Psoas muscle (tissue), 8 donors: ENCODE data around the gene ENPEP. TPM values are rescaled to one million over a fixed set of nuclear protein-coding genes. Genes with fewer than 3 reads are reported as not detected.

Experiments used
- ATAC-seq, 4 donors: fragments of 200-7000 bp; cut with Tn5 transposase; one replicate each; pipeline ENCODE4 v1.9.1; 2020; ENCODE audit warnings: moderate library complexity in 3 of 4, mild to moderate bottlenecking in 2 of 4
- DNase-seq, 2 donors: peaks; one replicate each; pipeline ENCODE4 v3.0.0-alpha.2; 2020
- H3K27ac ChIP-seq: fragments of 200-600 bp; one replicate; pipeline ENCODE4 v1.8.0; 2022
- H3K27me3 ChIP-seq, 3 donors: fragments of 200-600 bp in 1 of 3; one replicate each; pipeline versions ENCODE4 v1.6.1 to v1.8.0; 2013 to 2022; ENCODE audit warnings: low read length in 2 of 3, mild to moderate bottlenecking in 2 of 3, moderate library complexity in 1 of 3; ENCODE audit not compliant: insufficient read depth in 3 of 3
- H3K36me3 ChIP-seq, 2 donors: fragments of 200-600 bp in 1 of 2; one replicate each; pipeline versions ENCODE4 v1.6.1 to v1.8.0; 2013 to 2022; ENCODE audit warnings: low read depth in 1 of 2, mild to moderate bottlenecking in 1 of 2, moderate library complexity in 1 of 2; ENCODE audit not compliant: insufficient read depth in 1 of 2
- H3K4me1 ChIP-seq: fragments of 200-600 bp; one replicate; pipeline ENCODE4 v1.8.0; 2022
- H3K4me3 ChIP-seq: fragments of 200-600 bp; one replicate; pipeline ENCODE4 v1.8.0; 2022; ENCODE audit warnings: mild to moderate bottlenecking
- H3K9me3 ChIP-seq: fragments of 200-600 bp; one replicate; pipeline ENCODE4 v1.8.0; 2022
- CTCF ChIP-seq: fragments of 200-600 bp; IDR thresholded peaks from one replicate; pipeline ENCODE4 v1.8.0; 2022; ENCODE audit warnings: antibody characterized with exemption
- WGBS, 3 donors: extraction: QIAGEN DNeasy Blood & Tissue Kit; methylation state at CpG; one replicate each; pipeline versions ENCODE4 v1.1.6 to v1.1.7; 2013; 5-methylcytosine and 5-hydroxymethylcytosine counted together
- intact Hi-C, 2 donors: fragments of 100-400 bp; cut with DNase I; formaldehyde crosslinking; loops; one replicate each; pipeline versions ENCODE4 v1.11.0 to v1.14.2; 2022
- polyA plus RNA-seq, 3 donors: library from polyadenylated mRNA; stranded (reverse); fragments of 200-250 nt; gene quantifications; one replicate each; pipeline ENCODE4 v1.2.3, GENCODE V29; 2013
- total RNA-seq, 4 donors: library from RNA; stranded (reverse); fragmentation: NEBNext Ultra II Directional in 2 of 4; extraction: Animal tissue kit (Norgen Biotek cat#: 25700) in 2 of 4; gene quantifications; one replicate each; pipeline versions ENCODE4 v1.2.1 to v1.2.4, GENCODE V29; 2021 to 2023
- donor health status: healthy with polysubstance abuse.
- donor health status: DM: no; HTN: no; CAD: no; lungs with moderate emphysema.
- donor health status: Bipolar disorder and iron deficiency.
- donor health status: healthy.
- donor health status: DM: yes; HTN: yes; CAD: no.
- donor health status: DM: no; HTN: no; CAD: no.
- donor health status: DM: no; HTN: no; CAD: no.
- donor health status: DM: yes; HTN: yes; CAD: no.

The ENPEP gene
- total and polyA plus RNA-seq, 7 donors, result 0.75 to 4.3 (median 1.4) TPM

DNA sequence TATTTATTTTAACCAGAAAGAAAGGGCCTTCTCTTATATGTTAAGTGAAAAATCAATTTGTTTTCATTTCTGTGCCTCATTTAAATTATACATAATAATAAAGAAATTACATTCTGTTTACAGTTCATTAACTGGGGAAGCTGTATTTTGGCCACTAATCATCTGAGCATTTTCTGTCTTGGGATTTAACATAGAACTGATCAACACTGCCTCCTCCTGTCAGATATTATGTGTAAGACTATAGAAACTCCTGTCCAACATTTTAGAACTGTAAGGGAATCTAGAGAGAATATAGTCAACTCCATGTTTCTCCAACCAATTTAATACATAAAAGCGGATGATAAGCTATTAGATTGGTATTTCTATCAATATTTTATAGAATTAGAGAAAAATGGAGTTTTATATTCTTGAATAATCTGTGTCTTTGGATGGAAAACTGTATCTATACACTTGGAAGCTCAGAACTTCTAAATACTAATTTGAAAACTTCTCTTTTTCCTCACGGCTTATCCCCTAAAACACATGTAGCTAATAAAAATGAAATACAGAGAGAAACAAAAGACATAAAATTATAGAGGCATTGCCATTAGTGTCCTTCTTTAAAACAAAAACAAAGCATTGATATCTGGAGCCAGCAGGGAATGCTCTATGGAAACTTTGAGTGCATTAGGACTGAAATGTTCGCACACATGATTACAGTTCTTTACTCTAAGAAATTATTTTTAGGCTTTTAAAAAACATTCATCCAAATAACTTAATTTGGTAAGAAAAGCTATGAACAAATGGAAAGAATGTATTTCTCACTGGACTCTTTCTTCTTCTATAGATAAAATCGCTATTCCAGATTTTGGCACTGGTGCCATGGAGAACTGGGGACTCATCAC is 33.1 kb downstream of the ENPEP start:
- Histone ChIP-seq H3K27me3 (no peaks in the 10 kb centered on the region), H3K4me1 (no peaks in the 10 kb centered on the region), H3K4me3 (no peak overlapping the region), H3K36me3 (no peaks in the 10 kb centered on the region), H3K27ac (no peak overlapping the region), H3K9me3 (no peaks in the 10 kb centered on the region)
- 85 to 88% (median 86%) methylated on average over 4 of the region's 4 CpGs for WGBS, 3 donors
- intact Hi-C loops, result loop anchor here (5.0 kb wide), 3 partner anchors 62 to 192 kb away; no protein-coding TSS in a partner anchor
- ATAC-seq, result peak in 2 of 4 donors; percentile 60 to 67
- peak; percentile 34 for TF ChIP-seq CTCF
- no peak for DNase-seq

DNA sequence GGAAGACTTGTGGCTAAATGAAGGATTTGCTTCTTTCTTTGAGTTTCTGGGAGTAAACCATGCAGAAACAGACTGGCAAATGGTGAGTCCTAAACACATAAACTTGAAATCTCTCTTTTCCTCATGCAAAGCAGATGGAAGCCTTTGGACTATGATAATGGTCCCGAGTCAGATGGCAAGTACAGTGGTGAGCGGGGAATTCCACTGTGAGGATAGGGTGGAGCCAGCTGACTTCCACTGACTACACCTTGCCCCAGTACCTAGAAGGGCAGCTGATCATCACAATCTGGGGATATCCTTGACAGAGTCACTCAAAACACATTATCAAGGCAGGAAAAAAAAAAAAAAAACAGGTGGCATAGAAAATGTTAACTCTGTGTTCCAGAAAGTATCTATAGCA is 34.3 kb downstream of the ENPEP start:
- DNase-seq, result no peak
- intact Hi-C loops, result loop anchor here (2.0 to 10.0 kb wide), 4 partner anchors 165 to 515 kb away; no protein-coding TSS in a partner anchor
- 78 to 84% (median 82%) methylated on average over 2 of the region's 2 CpGs for WGBS, 3 donors

GRCh38 chr4:110510955-110511544 is 35.1 kb downstream of the ENPEP start:
- ATAC-seq, result peak; percentile 64 to 88 (median 78)
- no peaks in the 10 kb centered on the region for H3K27me3 ChIP-seq
- H3K9me3 ChIP-seq, result no peaks in the 10 kb centered on the region

More for the DNA sequence above, 34.3 kb downstream of the ENPEP start:
- H3K27ac ChIP-seq, result no peak overlapping the region
- no peak overlapping the region for H3K4me3 ChIP-seq
- TF ChIP-seq CTCF, result no peak
- no peaks in the 10 kb centered on the region for H3K36me3 ChIP-seq
- no peaks in the 10 kb centered on the region for H3K9me3 ChIP-seq
- no peaks in the 10 kb centered on the region for H3K27me3 ChIP-seq
- ATAC-seq, result no peak
- no peaks in the 10 kb centered on the region for H3K4me1 ChIP-seq

GRCh38 chr4:110512901-110513300 is 36.9 kb downstream of the ENPEP start:
- Histone ChIP-seq H3K9me3 (no peaks in the 10 kb centered on the region), H3K36me3 (no peaks in the 10 kb centered on the region), H3K27ac (no peak overlapping the region), H3K27me3 (no peaks in the 10 kb centered on the region), H3K4me1 (no peaks in the 10 kb centered on the region), H3K4me3 (no peak overlapping the region)
- WGBS, 3 donors, result 45 to 64% (median 52%) methylated on average over 3 of the region's 3 CpGs
- intact Hi-C loops, result loop anchor here (5.0 to 10.0 kb wide), 3 partner anchors 198 to 518 kb away; no protein-coding TSS in a partner anchor
- DNase-seq (no peak), ATAC-seq (no peak)
- TF ChIP-seq CTCF, result no peak

More at GRCh38 chr4:110510955-110511544, 35.1 kb downstream of the ENPEP start:
- H3K27ac ChIP-seq, result no peak overlapping the region
- intact Hi-C loops, result loop anchor here (2.0 to 10.0 kb wide), 4 partner anchors 166 to 516 kb away; no protein-coding TSS in a partner anchor
- H3K4me3 ChIP-seq, result no peak overlapping the region
- H3K36me3 ChIP-seq, result no peaks in the 10 kb centered on the region
- no peaks in the 10 kb centered on the region for H3K4me1 ChIP-seq
- DNase-seq, result no peak
- WGBS, 3 donors, result 40 to 46% (median 41%) methylated on average over 4 of the region's 4 CpGs
- peak; percentile 80 for TF ChIP-seq CTCF
